H9 (cell line): Measurements from ENCODE around the gene RAD23B. TPM values are rescaled to one million over a fixed set of nuclear protein-coding genes. Genes with fewer than 3 reads are reported as not detected.
A peak's percentile ranks its signal among the peaks of the same experiment; 100 is the strongest.

Experiments used
- DNase-seq: peaks from one replicate; pipeline ENCODE4 v3.0.0-alpha.2; 2017
- H2AFZ ChIP-seq: one replicate; pipeline ENCODE4 v1.6.1; 2013; ENCODE audit warnings: mild to moderate bottlenecking, low read length, control low read depth, moderate library complexity
- H2AK5ac ChIP-seq: 2 replicates; pipeline ENCODE4 v1.6.1; 2013; ENCODE audit warnings: low read length, control low read depth, mixed read lengths; ENCODE audit not compliant: insufficient read length
- H2BK120ac ChIP-seq: one replicate; pipeline ENCODE4 v1.6.1; 2013; ENCODE audit warnings: low read depth, mild to moderate bottlenecking, low read length, control low read depth, inconsistent platforms; ENCODE audit not compliant: poor library complexity, severe bottlenecking
- H2BK12ac ChIP-seq: 2 replicates; pipeline ENCODE4 v1.6.1; 2013; ENCODE audit warnings: low read length, control low read depth, mixed read lengths, low read depth; ENCODE audit not compliant: insufficient read length
- H2BK15ac ChIP-seq: 2 replicates; pipeline ENCODE4 v1.6.1; 2013; ENCODE audit warnings: low read depth, low read length, control low read depth
- H2BK20ac ChIP-seq: one replicate; pipeline ENCODE4 v1.6.1; 2013; ENCODE audit warnings: low read depth, mild to moderate bottlenecking, low read length, control low read depth, inconsistent platforms; ENCODE audit not compliant: poor library complexity, severe bottlenecking
- H2BK5ac ChIP-seq: 2 replicates; pipeline ENCODE4 v1.6.1; 2013; ENCODE audit warnings: low read length, control low read depth, mixed read lengths; ENCODE audit not compliant: insufficient read length
- H3K14ac ChIP-seq: 2 replicates; pipeline ENCODE4 v1.6.1; 2013; ENCODE audit warnings: low read length, control low read depth; ENCODE audit not compliant: insufficient read depth
- H3K18ac ChIP-seq: 2 replicates; pipeline ENCODE4 v1.6.1; 2013; ENCODE audit warnings: low read depth, mild to moderate bottlenecking, mixed read lengths, low read length, control low read depth; ENCODE audit not compliant: insufficient read length
- H3K23ac ChIP-seq: 2 replicates; pipeline ENCODE4 v1.6.1; 2013; ENCODE audit warnings: low read length, control low read depth, mixed read lengths, low read depth; ENCODE audit not compliant: insufficient read length
- H3K23me2 ChIP-seq: 2 replicates; pipeline ENCODE4 v1.6.1; 2013; ENCODE audit warnings: low read depth, mild to moderate bottlenecking, mixed read lengths, low read length, control low read depth; ENCODE audit not compliant: insufficient read length, poor library complexity, severe bottlenecking
- H3K27ac ChIP-seq: 2 replicates; pipeline ENCODE4 v1.5.1; 2013; ENCODE audit warnings: low read length, control low read depth, mixed read lengths, low read depth; ENCODE audit not compliant: insufficient read length
- H3K27me3 ChIP-seq: 2 replicates; pipeline ENCODE4 v1.6.1; 2013; ENCODE audit warnings: low read length, control low read depth, inconsistent platforms; ENCODE audit not compliant: insufficient read depth
- H3K4ac ChIP-seq: 2 replicates; pipeline ENCODE4 v1.6.1; 2013; ENCODE audit warnings: low read depth, mild to moderate bottlenecking, control low read depth, inconsistent platforms, low read length, moderate library complexity
- H3K4me1 ChIP-seq: 2 replicates; pipeline ENCODE4 v1.6.1; 2013; ENCODE audit warnings: low read length, control low read depth, inconsistent platforms; ENCODE audit not compliant: insufficient read depth
- H3K4me2 ChIP-seq: 2 replicates; pipeline ENCODE4 v1.6.1; 2013; ENCODE audit warnings: low read length, control low read depth, mixed read lengths; ENCODE audit not compliant: insufficient read length, insufficient read depth
- H3K56ac ChIP-seq: 2 replicates; pipeline ENCODE4 v1.6.1; 2013; ENCODE audit warnings: low read depth, mild to moderate bottlenecking, mixed read lengths, low read length, control low read depth; ENCODE audit not compliant: insufficient read length
- H3K79me1 ChIP-seq: 2 replicates; pipeline ENCODE4 v1.6.1; 2013; ENCODE audit warnings: low read depth, mild to moderate bottlenecking, moderate library complexity, low read length, control low read depth, inconsistent platforms; ENCODE audit not compliant: insufficient read depth, poor library complexity, severe bottlenecking
- H3K79me2 ChIP-seq: 2 replicates; pipeline ENCODE4 v1.6.1; 2013; ENCODE audit warnings: low read length, control low read depth, inconsistent platforms; ENCODE audit not compliant: insufficient read depth
- H3K9ac ChIP-seq: 2 replicates; pipeline ENCODE4 v1.6.1; 2013; ENCODE audit warnings: low read length, control low read depth, mixed read lengths; ENCODE audit not compliant: insufficient read length; ENCODE audit errors: extremely low read depth
- H3K9me3 ChIP-seq: one replicate; pipeline ENCODE4 v1.6.1; 2013; ENCODE audit warnings: low read depth, low read length, inconsistent platforms; ENCODE audit not compliant: control insufficient read depth
- H3T11ph ChIP-seq: one replicate; pipeline ENCODE4 v1.6.1; 2013; ENCODE audit warnings: mild to moderate bottlenecking, low read length, control low read depth, inconsistent platforms
- H4K20me1 ChIP-seq: one replicate; pipeline ENCODE4 v1.6.1; 2013; ENCODE audit not compliant: control insufficient read depth, insufficient read length, insufficient read depth
- H4K5ac ChIP-seq: 2 replicates; pipeline ENCODE4 v1.6.1; 2013; ENCODE audit warnings: low read depth, mild to moderate bottlenecking, mixed read lengths, low read length, control low read depth; ENCODE audit not compliant: insufficient read length
- H4K8ac ChIP-seq: replicated peaks from 2 replicates; pipeline ENCODE4 v1.6.1; 2013; ENCODE audit warnings: low read length, control low read depth, mixed read lengths, low read depth; ENCODE audit not compliant: insufficient read length
- H4K91ac ChIP-seq: 2 replicates; pipeline ENCODE4 v1.6.1; 2013; ENCODE audit warnings: low read depth, mild to moderate bottlenecking, moderate library complexity, mixed read lengths, low read length, control low read depth; ENCODE audit not compliant: insufficient read length
- H3K27ac Mint-ChIP-seq, 3 experiments: 2 replicates in 2 of 3; 3 replicates in 1 of 3; pipeline ENCODE4 v1.8.0; 2020 to 2021; ENCODE audit warnings: mixed read lengths in 3 of 3, mild to moderate bottlenecking in 1 of 3, moderate library complexity in 1 of 3
- H3K27me3 Mint-ChIP-seq: 2 replicates; pipeline ENCODE4 v1.8.0; 2021; ENCODE audit warnings: low read depth, mild to moderate bottlenecking, moderate library complexity, mixed read lengths
- H3K36me3 Mint-ChIP-seq, 3 experiments: 2 replicates in 2 of 3; 3 replicates in 1 of 3; pipeline ENCODE4 v1.8.0; 2020 to 2021; ENCODE audit warnings: low read depth in 3 of 3, mixed read lengths in 3 of 3; ENCODE audit not compliant: insufficient read depth in 1 of 3
- H3K4me1 Mint-ChIP-seq, 2 experiments: 2 replicates each; pipeline ENCODE4 v1.8.0; 2020; ENCODE audit warnings: mixed read lengths in 2 of 2
- H3K4me3 Mint-ChIP-seq, 2 experiments: 2 replicates in 1 of 2; 3 replicates in 1 of 2; pipeline ENCODE4 v1.8.0; 2020 to 2021; ENCODE audit warnings: mild to moderate bottlenecking in 2 of 2, mixed read lengths in 2 of 2, moderate library complexity in 1 of 2
- H3K9me3 Mint-ChIP-seq, 2 experiments: 2 replicates in 1 of 2; 3 replicates in 1 of 2; pipeline ENCODE4 v1.8.0; 2020; ENCODE audit warnings: mild to moderate bottlenecking in 2 of 2, mixed read lengths in 2 of 2, moderate library complexity in 1 of 2
- CTCF ChIP-seq: fragments of 200-600 bp; sonication (generic); conservative IDR thresholded peaks from 3 replicates; pipeline ENCODE4 v1.8.0; 2021; ENCODE audit warnings: antibody characterized with exemption, mild to moderate bottlenecking
- WGBS: extraction: QIAGEN DNeasy Blood & Tissue Kit; methylation state at CpG from one replicate; pipeline ENCODE4 v1.1.7; 2013; ENCODE audit warnings: missing lambda C conversion rate, low lambda C conversion rate, mixed read lengths; ENCODE audit not compliant: insufficient read length; ENCODE audit errors: extremely low coverage; 5-methylcytosine and 5-hydroxymethylcytosine counted together
- total RNA-seq: library from RNA; stranded (reverse); gene quantifications from 2 replicates; pipeline ENCODE4 v1.2.1, GENCODE V29; 2021

Gene RAD23B
- total RNA-seq, 1 experiment from 2014 or later: 154 TPM

DNA sequence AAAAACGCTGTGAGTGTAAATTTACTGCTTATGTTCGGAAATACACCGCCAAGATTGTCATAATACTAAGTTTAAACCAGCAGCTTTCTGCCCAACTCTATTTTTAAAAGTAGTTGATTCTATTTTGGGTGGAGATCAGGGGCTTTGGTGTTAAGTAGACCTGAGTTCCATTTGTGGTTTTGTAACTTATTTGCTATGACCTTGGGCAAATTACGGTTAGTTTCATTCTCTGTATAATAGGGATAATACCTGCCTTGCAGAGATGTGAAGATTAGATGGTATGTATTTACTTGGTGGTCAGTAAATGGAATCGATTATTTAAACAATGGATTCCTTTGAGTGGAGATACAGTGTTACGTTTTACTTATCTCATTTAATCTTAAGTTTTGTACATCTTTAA is 1.6 kb downstream of the RAD23B start:
- peak overlapping the region; percentile 76 for H3K27ac ChIP-seq
- H2BK20ac ChIP-seq: no peak overlapping the region
- Mint-ChIP-seq H3K4me1 (peaks cover 47% of the 10 kb centered on the region in 2 experiments), H3K36me3 (peaks cover 0 to 15% (median 4%) of the 10 kb centered on the region in 3 experiments; a peak in 6 of 7 replicates), H3K4me3 (peak overlapping the region; percentile 87 to 92), H3K27ac (peak overlapping the region; percentile 96 to 100 (median 97); a peak in 6 of 7 replicates), H3K27me3 (no peaks in the 10 kb centered on the region), H3K9me3 (no peaks in the 10 kb centered on the region; a peak in 1 of 5 replicates)
- H2BK12ac ChIP-seq: no peak overlapping the region
- no peak overlapping the region for H3K23ac ChIP-seq
- H3K14ac ChIP-seq: no peak overlapping the region
- H3K9ac ChIP-seq: peak overlapping the region; percentile 90
- no peak overlapping the region for H3K18ac ChIP-seq
- no peak overlapping the region for H3K4ac ChIP-seq
- H3K27me3 ChIP-seq: no peaks in the 10 kb centered on the region
- peaks cover 45% of the 10 kb centered on the region for H3K79me2 ChIP-seq
- H4K91ac ChIP-seq: no peak overlapping the region
- peaks cover 3% of the 10 kb centered on the region for H3K23me2 ChIP-seq
- no peaks in the 10 kb centered on the region for H3K79me1 ChIP-seq
- no peak overlapping the region for H2BK15ac ChIP-seq
- H3K4me2 ChIP-seq: peak overlapping the region; percentile 51
- no peaks in the 10 kb centered on the region for H4K20me1 ChIP-seq
- H2BK5ac ChIP-seq: no peak overlapping the region
- no peak overlapping the region for H2BK120ac ChIP-seq
- no CpG with 5 or more reads among the region's 6 CpGs for whole genome bisulfite sequencing
- H2AK5ac ChIP-seq: no peak overlapping the region
- TF ChIP-seq CTCF: no peak
- H3T11ph ChIP-seq: no peak overlapping the region
- H4K8ac ChIP-seq: no peak overlapping the region
- DNase-seq: no peak
- H3K4me1 ChIP-seq: peaks cover 3% of the 10 kb centered on the region; the same call in 1 of the 2 replicates
- H3K56ac ChIP-seq: no peak overlapping the region
- H4K5ac ChIP-seq: no peak overlapping the region
- H3K9me3 ChIP-seq: no peaks in the 10 kb centered on the region
- H2AFZ ChIP-seq: no peak overlapping the region
